ENCODE results near the gene CLEC16A.

Gene CLEC16A

GRCh38 chr16:11193494-11193893 lies 249.1 kb downstream of the CLEC16A start:
- H3K4me3 ChIP-seq (ENCODE audit: low read depth in 1 of 2, low read length in 2 of 2), result no peak overlapping the region
- H3K4me1 ChIP-seq (ENCODE audit: insufficient read depth, low read length), result peaks cover 14% of the 10 kb centered on the region
- no peaks in the 10 kb centered on the region for H4K20me1 ChIP-seq (ENCODE audit: insufficient read depth, low read length)
- no peaks in the 10 kb centered on the region for H3K9me3 ChIP-seq (ENCODE audit: insufficient read depth, low read length, severe bottlenecking)
- H3K27me3 ChIP-seq (ENCODE audit: insufficient read depth, low read length, poor library complexity), result no peaks in the 10 kb centered on the region
- H3K4me2 ChIP-seq (ENCODE audit: insufficient read depth, low read length), result no peak overlapping the region
- TF ChIP-seq CTCF (IDR thresholded peaks at IDR 0.05; ENCODE audit: borderline replicate concordance, extremely low read depth, low read length, poor library complexity, severe bottlenecking), result no peak
- no peak for TF ChIP-seq EZH2 (IDR thresholded peaks at IDR 0.05; ENCODE audit: borderline replicate concordance, low read depth, low read length, severe bottlenecking)
- no peaks in the 10 kb centered on the region for H3K79me2 ChIP-seq (ENCODE audit: insufficient read depth, low read length)
- ATAC-seq (ENCODE audit: insufficient read depth, low read depth), result no peak
- H3K36me3 ChIP-seq (ENCODE audit: insufficient read depth, low read length), result no peaks in the 10 kb centered on the region
- no peak overlapping the region for H2AFZ ChIP-seq (ENCODE audit: low read depth, low read length)
- no peak for DNase-seq
- H3K27ac ChIP-seq (ENCODE audit: low read length), result no peak overlapping the region
- no peak overlapping the region for H3K9ac ChIP-seq (ENCODE audit: low read depth, low read length)

GRCh38 chr16:11194913-11195312 lies 250.5 kb downstream of the CLEC16A start:
- ATAC-seq (ENCODE audit: insufficient read depth, low read depth), result peak; percentile 64
- no peaks in the 10 kb centered on the region for H3K79me2 ChIP-seq (ENCODE audit: insufficient read depth, low read length)
- H3K27ac ChIP-seq (ENCODE audit: low read length), result peak overlapping the region; percentile 61
- no peak overlapping the region for H3K4me2 ChIP-seq (ENCODE audit: insufficient read depth, low read length)
- peak; percentile 49 for DNase-seq
- no peak overlapping the region for H3K4me3 ChIP-seq (ENCODE audit: low read depth in 1 of 2, low read length in 2 of 2)
- H3K4me1 ChIP-seq (ENCODE audit: insufficient read depth, low read length), result peaks cover 14% of the 10 kb centered on the region
- peak overlapping the region; percentile 42; the same call in 1 of the 2 replicates for H2AFZ ChIP-seq (ENCODE audit: low read depth, low read length)
- no peak overlapping the region for H3K9ac ChIP-seq (ENCODE audit: low read depth, low read length)
- no peaks in the 10 kb centered on the region for H4K20me1 ChIP-seq (ENCODE audit: insufficient read depth, low read length)
- TF ChIP-seq CTCF (IDR thresholded peaks at IDR 0.05; ENCODE audit: borderline replicate concordance, extremely low read depth, low read length, poor library complexity, severe bottlenecking) (no peak), EZH2 (IDR thresholded peaks at IDR 0.05; ENCODE audit: borderline replicate concordance, low read depth, low read length, severe bottlenecking) (no peak)
- H3K36me3 ChIP-seq (ENCODE audit: insufficient read depth, low read length), result no peaks in the 10 kb centered on the region
- H3K27me3 ChIP-seq (ENCODE audit: insufficient read depth, low read length, poor library complexity), result no peaks in the 10 kb centered on the region
- no peaks in the 10 kb centered on the region for H3K9me3 ChIP-seq (ENCODE audit: insufficient read depth, low read length, severe bottlenecking)

GRCh38 chr16:11196286-11196828 lies 252.0 kb downstream of the CLEC16A start:
- Histone ChIP-seq H4K20me1 (ENCODE audit: insufficient read depth, low read length) (no peaks in the 10 kb centered on the region), H3K27me3 (ENCODE audit: insufficient read depth, low read length, poor library complexity) (no peaks in the 10 kb centered on the region), H3K4me3 (ENCODE audit: low read depth in 1 of 2, low read length in 2 of 2) (no peak overlapping the region), H3K79me2 (ENCODE audit: insufficient read depth, low read length) (no peaks in the 10 kb centered on the region), H3K4me1 (ENCODE audit: insufficient read depth, low read length) (peaks cover 14% of the 10 kb centered on the region), H3K4me2 (ENCODE audit: insufficient read depth, low read length) (no peak overlapping the region), H3K36me3 (ENCODE audit: insufficient read depth, low read length) (no peaks in the 10 kb centered on the region), H3K9ac (ENCODE audit: low read depth, low read length) (no peak overlapping the region), H2AFZ (ENCODE audit: low read depth, low read length) (no peak overlapping the region), H3K9me3 (ENCODE audit: insufficient read depth, low read length, severe bottlenecking) (no peaks in the 10 kb centered on the region), H3K27ac (ENCODE audit: low read length) (no peak overlapping the region; the same call in 1 of the 2 replicates)
- ATAC-seq (ENCODE audit: insufficient read depth, low read depth) (no peak), DNase-seq (no peak)
- TF ChIP-seq EZH2 (IDR thresholded peaks at IDR 0.05; ENCODE audit: borderline replicate concordance, low read depth, low read length, severe bottlenecking), result no peak
- TF ChIP-seq CTCF (IDR thresholded peaks at IDR 0.05; ENCODE audit: borderline replicate concordance, extremely low read depth, low read length, poor library complexity, severe bottlenecking), result no peak
